IMR-90 (cell line): ENCODE measurements around the gene BPIFA1. TPM values are rescaled to one million over a fixed set of nuclear protein-coding genes. Genes with fewer than 3 reads are reported as not detected.

Experiments used
- ATAC-seq: fragments of 200-7000 bp; cut with Tn5 transposase; 2 replicates; pipeline ENCODE4 v1.9.1; 2020; ENCODE audit warnings: low read depth, mild to moderate bottlenecking, moderate library complexity
- BruUV-seq: library from RNA; stranded (reverse); fragments of 400-500 nt; replicated peaks from 2 replicates; lab custom pipeline; 2021; lab: Mats Ljungman, UMichigan
- CTCF ChIA-PET: fragments of 300-600 bp; formaldehyde crosslinking; extraction: SDS; loops from one replicate; lab custom pipeline; 2021; ENCODE audit warnings: antibody characterized with exemption; lab: Yijun Ruan, JAX
- POLR2A ChIA-PET: fragments of 300-600 bp; sonication (Branson Sonifier 250); formaldehyde crosslinking; loops from one replicate; lab custom pipeline; 2022; ENCODE audit warnings: antibody characterized with exemption; ENCODE audit not compliant: unreplicated experiment; lab: Charles Lee
- DNase-seq: peaks from one replicate; pipeline ENCODE4 v3.0.0; 2013
- H2AFZ ChIP-seq: replicated peaks from 2 replicates; pipeline ENCODE3; 2013; ENCODE audit warnings: low read length, mild to moderate bottlenecking; ENCODE audit not compliant: poor library complexity
- H2AK5ac ChIP-seq: 2 replicates; pipeline ENCODE4 v1.6.1; 2013; ENCODE audit warnings: low read depth, low read length, inconsistent platforms
- H2AK9ac ChIP-seq: replicated peaks from 2 replicates; pipeline ENCODE3; 2013; ENCODE audit warnings: mild to moderate bottlenecking, low read depth, low read length, moderate library complexity; ENCODE audit not compliant: poor library complexity
- H2BK120ac ChIP-seq: 2 replicates; pipeline ENCODE4 v1.6.1; 2013; ENCODE audit warnings: low read depth, low read length, inconsistent platforms
- H2BK15ac ChIP-seq: 3 replicates; pipeline ENCODE4 v1.6.1; 2013; ENCODE audit warnings: low read depth, low read length, inconsistent platforms
- H2BK20ac ChIP-seq: 2 replicates; pipeline ENCODE4 v1.6.1; 2013; ENCODE audit warnings: low read depth, mild to moderate bottlenecking, inconsistent platforms, low read length, moderate library complexity
- H2BK5ac ChIP-seq: 2 replicates; pipeline ENCODE4 v1.6.1; 2013; ENCODE audit warnings: mild to moderate bottlenecking, low read depth, low read length, inconsistent platforms; ENCODE audit not compliant: poor library complexity, severe bottlenecking
- H3K14ac ChIP-seq: replicated peaks from 2 replicates; pipeline ENCODE4 v1.6.1; 2013; ENCODE audit warnings: low read depth, low read length, inconsistent platforms
- H3K18ac ChIP-seq: 2 replicates; pipeline ENCODE4 v1.6.1; 2013; ENCODE audit warnings: low read depth, low read length, control low read depth
- H3K23ac ChIP-seq: 2 replicates; pipeline ENCODE4 v1.6.1; 2013; ENCODE audit warnings: low read depth, low read length, inconsistent platforms
- H3K27ac ChIP-seq: 2 replicates; pipeline ENCODE4 v1.5.1; 2013; ENCODE audit warnings: mild to moderate bottlenecking, control low read depth, low read length; ENCODE audit not compliant: insufficient read depth
- H3K27me3 ChIP-seq: 2 replicates; pipeline ENCODE4 v1.6.1; 2013; ENCODE audit warnings: low read length; ENCODE audit not compliant: control insufficient read depth, insufficient read depth
- H3K36me3 ChIP-seq: 2 replicates; pipeline ENCODE4 v1.6.1; 2013; ENCODE audit warnings: low read length, mixed read lengths; ENCODE audit not compliant: control insufficient read depth, insufficient read depth
- H3K4ac ChIP-seq: 2 replicates; pipeline ENCODE4 v1.6.1; 2013; ENCODE audit warnings: low read depth, low read length, inconsistent platforms
- H3K4me1 ChIP-seq: 2 replicates; pipeline ENCODE4 v1.6.1; 2013; ENCODE audit warnings: low read length, mixed read lengths; ENCODE audit not compliant: control insufficient read depth, insufficient read depth
- H3K4me2 ChIP-seq: 2 replicates; pipeline ENCODE4 v1.6.1; 2013; ENCODE audit warnings: low read depth, mild to moderate bottlenecking, control low read depth, low read length, moderate library complexity
- H3K4me3 ChIP-seq: 2 replicates; pipeline ENCODE4 v1.5.1; 2013; ENCODE audit warnings: low read depth, mild to moderate bottlenecking, control low read depth, low read length, moderate library complexity; ENCODE audit not compliant: insufficient read depth
- H3K56ac ChIP-seq: 2 replicates; pipeline ENCODE4 v1.6.1; 2013; ENCODE audit warnings: low read length, inconsistent platforms; ENCODE audit not compliant: insufficient read depth; ENCODE audit errors: extremely low read depth
- H3K79me1 ChIP-seq, 2 experiments: 2 replicates each; pipeline ENCODE4 v1.6.1; 2013; ENCODE audit warnings: low read length in 2 of 2, inconsistent platforms in 1 of 2, low read depth in 1 of 2
- H3K9ac ChIP-seq: 2 replicates; pipeline ENCODE4 v1.6.1; 2013; ENCODE audit warnings: low read depth, low read length, control low read depth
- H3K9me1 ChIP-seq: 2 replicates; pipeline ENCODE4 v1.6.1; 2013; ENCODE audit warnings: low read length, inconsistent platforms; ENCODE audit not compliant: insufficient read depth
- H3K9me3 ChIP-seq: 2 replicates; pipeline ENCODE4 v1.6.1; 2013; ENCODE audit warnings: low read length; ENCODE audit not compliant: control insufficient read depth, insufficient read depth
- H4K20me1 ChIP-seq: 2 replicates; pipeline ENCODE4 v1.6.1; 2013; ENCODE audit warnings: low read length, inconsistent platforms; ENCODE audit not compliant: insufficient read depth
- H4K5ac ChIP-seq: 2 replicates; pipeline ENCODE4 v1.6.1; 2013; ENCODE audit warnings: mild to moderate bottlenecking, low read depth, low read length, control low read depth
- H4K8ac ChIP-seq, 2 experiments: 2 replicates each; pipeline ENCODE4 v1.6.1; 2013; ENCODE audit warnings: low read depth in 2 of 2, low read length in 2 of 2, control low read depth in 1 of 2, inconsistent platforms in 1 of 2
- H4K91ac ChIP-seq: 2 replicates; pipeline ENCODE4 v1.6.1; 2013; ENCODE audit warnings: low read depth, low read length, inconsistent platforms; ENCODE audit not compliant: insufficient read depth
- RCOR1 ChIP-seq: IDR thresholded peaks from 2 replicates; pipeline ENCODE4 v1.6.1; 2012; ENCODE audit warnings: mild to moderate bottlenecking, low read length, improper control_type of control experiment; ENCODE audit not compliant: insufficient replicate concordance
- SMC3 ChIP-seq: fragments of 150-350 bp; IDR thresholded peaks from 2 replicates; pipeline ENCODE4 v1.6.1; 2016; ENCODE audit warnings: low read depth, mild to moderate bottlenecking, antibody characterized with exemption, low read length, moderate library complexity
- WGBS, 2 experiments: methylation state at CpG; one replicate each; pipeline versions ENCODE4 v1.1.5 to v1.1.7; 2013; ENCODE audit warnings: missing lambda C conversion rate in 2 of 2; ENCODE audit not compliant: insufficient read length in 1 of 2; ENCODE audit errors: extremely low coverage in 2 of 2; 5-methylcytosine and 5-hydroxymethylcytosine counted together
- dilution Hi-C: fragments of 300-500 bp; cut with HindIII; formaldehyde crosslinking; loops from one replicate; pipeline ENCODE4 v1.14.3; 2018; ENCODE audit warnings: low sequenced_read_pairs; ENCODE audit not compliant: unreplicated experiment
- in situ Hi-C: fragments of 300-500 bp; cut with MboI; formaldehyde crosslinking; loops from 3 replicates; pipeline ENCODE4 v1.14.3; 2019; ENCODE audit warnings: low sequenced_read_pairs, inconsistent platforms, mixed read lengths
- intact Hi-C: fragments of 100-400 bp; cut with micrococcal nuclease; formaldehyde crosslinking; loops from 2 replicates; pipeline ENCODE4 v1.10.0; 2022
- polyA plus RNA-seq, 3 experiments: library from polyadenylated mRNA; depleted of rRNA; stranded (reverse); fragments of >200 nt; gene quantifications; 2 replicates each; pipeline ENCODE4 v1.2.3, GENCODE V29; 2012; ENCODE audit warnings: low replicate concordance in 1 of 3
- total RNA-seq: library from RNA; depleted of rRNA; stranded (reverse); fragments of >200 nt; gene quantifications from 2 replicates; pipeline ENCODE4 v1.2.3, GENCODE V29; 2012
- TF ChIP-seq, protein P1 (sequence below): fragments of 150-350 bp; IDR thresholded peaks from 2 replicates; pipeline ENCODE4 v1.6.1; 2017; ENCODE audit warnings: mild to moderate bottlenecking, antibody characterized with exemption, low read length, low read depth

Gene BPIFA1
- total and polyA plus RNA-seq, 2 of the 4 experiments (the other 2 are of a cell fraction): not detected

DNA sequence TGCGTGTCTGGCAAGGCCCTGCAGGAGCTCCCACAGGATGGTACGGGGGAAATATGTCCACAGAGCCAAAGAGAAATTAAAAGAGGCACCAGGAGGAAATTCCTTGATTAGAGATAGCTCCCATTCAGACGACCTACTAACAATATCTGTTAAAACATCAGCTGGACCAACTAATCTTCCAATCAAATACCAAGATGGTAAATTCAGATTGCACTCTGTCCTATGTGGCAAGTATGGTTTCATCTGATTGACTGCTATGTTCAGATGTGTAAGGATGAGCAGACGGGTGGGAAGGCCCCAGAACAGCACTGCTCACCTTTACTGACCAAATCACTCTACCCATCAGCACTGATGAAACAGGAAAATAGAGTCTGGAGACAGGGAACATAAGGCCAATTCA is 48.3 kb upstream of the BPIFA1 start:
- Histone ChIP-seq H3K9me3 (no peaks in the 10 kb centered on the region), H3K56ac (no peak overlapping the region), H2BK15ac (no peak overlapping the region), H2BK120ac (no peak overlapping the region), H3K79me1 (no peaks in the 10 kb centered on the region), H2AFZ (no peak overlapping the region), H3K18ac (no peak overlapping the region), H4K5ac (no peak overlapping the region), H4K20me1 (no peaks in the 10 kb centered on the region), H2AK9ac (no peak overlapping the region), H3K9ac (no peak overlapping the region), H4K8ac (no peak overlapping the region), H3K4me2 (no peak overlapping the region), H3K9me1 (no peaks in the 10 kb centered on the region), H2AK5ac (no peak overlapping the region), H3K4me1 (no peaks in the 10 kb centered on the region), H3K4ac (no peak overlapping the region), H3K36me3 (no peaks in the 10 kb centered on the region), H3K14ac (no peak overlapping the region), H3K23ac (no peak overlapping the region), H3K27ac (no peak overlapping the region), H2BK5ac (no peak overlapping the region), H3K27me3 (no peaks in the 10 kb centered on the region), H2BK20ac (no peak overlapping the region), H4K91ac (no peak overlapping the region), H3K4me3 (no peak overlapping the region)
- DNase-seq (no peak), ATAC-seq (no peak)
- dilution Hi-C loops (no loop called here), in situ Hi-C loops (no loop called here), intact Hi-C loops (no loop called here)
- no CpG with 5 or more reads among the region's 4 CpGs for WGBS, 2 experiments
- CTCF ChIA-PET: no interaction called here
- BruUV-seq: no TSS peak
- POLR2A ChIA-PET: no interaction called here
- TF ChIP-seq, protein P1, sequence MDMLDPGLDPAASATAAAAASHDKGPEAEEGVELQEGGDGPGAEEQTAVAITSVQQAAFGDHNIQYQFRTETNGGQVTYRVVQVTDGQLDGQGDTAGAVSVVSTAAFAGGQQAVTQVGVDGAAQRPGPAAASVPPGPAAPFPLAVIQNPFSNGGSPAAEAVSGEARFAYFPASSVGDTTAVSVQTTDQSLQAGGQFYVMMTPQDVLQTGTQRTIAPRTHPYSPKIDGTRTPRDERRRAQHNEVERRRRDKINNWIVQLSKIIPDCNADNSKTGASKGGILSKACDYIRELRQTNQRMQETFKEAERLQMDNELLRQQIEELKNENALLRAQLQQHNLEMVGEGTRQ: no peak
- TF ChIP-seq RCOR1 (no peak), SMC3 (no peak)
